HG02885 (cell line): ENCODE measurements around the gene USP7.

Experiments
- ATAC-seq: cut with Tn5 transposase; IDR thresholded peaks from one replicate; pipeline ENCODE4 v1.9.1; 2021; ENCODE audit warnings: mild to moderate bottlenecking; ENCODE audit not compliant: unreplicated experiment, poor library complexity

The USP7 gene

GRCh38 chr16:8905795-8906591, 57.7 kb downstream of the USP7 start:
- ATAC-seq = no peak

GRCh38 chr16:8905168-8905762, 58.4 kb downstream of the USP7 start:
- ATAC-seq = no peak

GRCh38 chr16:8904018-8904430, 59.7 kb downstream of the USP7 start:
- no peak for ATAC-seq

GRCh38 chr16:8903004-8903403, 60.7 kb downstream of the USP7 start:
- no peak for ATAC-seq

- no peak for ATAC-seq
Observed at GRCh38 chr16:8901320-8901861, 62.3 kb downstream of the USP7 start.

GRCh38 chr16:8900343-8900742, 63.4 kb downstream of the USP7 start:
- ATAC-seq = no peak

GRCh38 chr16:8899709-8900317, 63.9 kb downstream of the USP7 start:
- no peak for ATAC-seq

- ATAC-seq = no peak
Observed at GRCh38 chr16:8898660-8899318, 64.9 kb downstream of the USP7 start.

GRCh38 chr16:8894736-8895334, 68.9 kb downstream of the USP7 start:
- ATAC-seq = no peak

GRCh38 chr16:8893976-8894690, 69.6 kb downstream of the USP7 start:
- no peak for ATAC-seq

GRCh38 chr16:8893426-8893825, 70.3 kb downstream of the USP7 start:
- no peak for ATAC-seq

- ATAC-seq = peak; percentile 34
Observed at GRCh38 chr16:8892101-8892575, 71.6 kb downstream of the USP7 start.

GRCh38 chr16:8890549-8890921, 73.2 kb downstream of the USP7 start:
- no peak for ATAC-seq

GRCh38 chr16:8889893-8890548, 73.7 kb downstream of the USP7 start:
- no peak for ATAC-seq

GRCh38 chr16:8888951-8889892, 74.5 kb downstream of the USP7 start:
- ATAC-seq = no peak

- ATAC-seq = no peak
Observed at GRCh38 chr16:8887952-8888560, 75.7 kb downstream of the USP7 start.

- no peak for ATAC-seq
Observed at GRCh38 chr16:8887431-8887765, 76.3 kb downstream of the USP7 start.
